D721Med (cell line): Measurements from ENCODE around the gene CHRM4.

Experiments
- DNase-seq: peaks from one replicate; pipeline ENCODE4 v3.0.0; 2011; ENCODE audit warnings: low spot score; ENCODE audit not compliant: insufficient read length
- FAIRE-seq: peaks from 2 replicates; lab custom pipeline; 2011; peaks lifted over from hg19 to GRCh38; lab: Jason Lieb, UNC
- TF ChIP-seq, protein P1 (sequence below): IDR thresholded peaks from 2 replicates; pipeline ENCODE4 v1.5.1; 2012; ENCODE audit warnings: mild to moderate bottlenecking, control low read depth; ENCODE audit not compliant: insufficient read depth; ENCODE audit errors: missing control alignments

CHRM4 gene

GRCh38 chr11:46336563-46337180, 54.9 kb downstream of the CHRM4 start:
- TF ChIP-seq, protein P1, sequence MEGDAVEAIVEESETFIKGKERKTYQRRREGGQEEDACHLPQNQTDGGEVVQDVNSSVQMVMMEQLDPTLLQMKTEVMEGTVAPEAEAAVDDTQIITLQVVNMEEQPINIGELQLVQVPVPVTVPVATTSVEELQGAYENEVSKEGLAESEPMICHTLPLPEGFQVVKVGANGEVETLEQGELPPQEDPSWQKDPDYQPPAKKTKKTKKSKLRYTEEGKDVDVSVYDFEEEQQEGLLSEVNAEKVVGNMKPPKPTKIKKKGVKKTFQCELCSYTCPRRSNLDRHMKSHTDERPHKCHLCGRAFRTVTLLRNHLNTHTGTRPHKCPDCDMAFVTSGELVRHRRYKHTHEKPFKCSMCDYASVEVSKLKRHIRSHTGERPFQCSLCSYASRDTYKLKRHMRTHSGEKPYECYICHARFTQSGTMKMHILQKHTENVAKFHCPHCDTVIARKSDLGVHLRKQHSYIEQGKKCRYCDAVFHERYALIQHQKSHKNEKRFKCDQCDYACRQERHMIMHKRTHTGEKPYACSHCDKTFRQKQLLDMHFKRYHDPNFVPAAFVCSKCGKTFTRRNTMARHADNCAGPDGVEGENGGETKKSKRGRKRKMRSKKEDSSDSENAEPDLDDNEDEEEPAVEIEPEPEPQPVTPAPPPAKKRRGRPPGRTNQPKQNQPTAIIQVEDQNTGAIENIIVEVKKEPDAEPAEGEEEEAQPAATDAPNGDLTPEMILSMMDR: no peak
- FAIRE-seq (no peak), DNase-seq (no peak)

GRCh38 chr11:46335890-46336562, 55.5 kb downstream of the CHRM4 start:
- DNase-seq (no peak), FAIRE-seq (no peak)
- TF ChIP-seq, protein P1: no peak

DNA sequence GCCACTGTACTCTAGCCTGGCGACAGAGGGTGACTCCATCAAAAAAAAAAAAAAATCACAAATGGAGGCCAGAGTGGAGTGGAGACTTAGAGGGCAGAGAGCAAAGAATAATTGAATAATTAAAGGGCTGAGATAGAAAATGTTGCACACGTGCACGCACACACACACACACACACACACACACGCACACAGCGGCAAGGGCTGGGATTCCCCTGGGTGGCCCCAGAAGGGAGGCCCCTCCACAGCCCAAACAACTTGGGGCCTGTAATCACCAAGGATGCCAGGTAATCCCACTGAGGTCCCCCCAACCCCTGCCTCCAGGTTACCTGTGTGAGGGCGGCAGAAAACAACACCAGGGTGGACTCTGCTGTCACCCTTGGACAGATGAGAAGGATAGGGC, 56.3 kb downstream of the CHRM4 start:
- TF ChIP-seq, protein P1: no peak
- DNase-seq: no peak
- FAIRE-seq: no peak

- TF ChIP-seq, protein P1: no peak
- DNase-seq (no peak), FAIRE-seq (no peak)
These were observed 57.4 kb downstream of the CHRM4 start for GRCh38 chr11:46334211-46334610.
